H1 (cell line): Measurements from ENCODE around the gene CRYBB2. TPM values are rescaled to one million over a fixed set of nuclear protein-coding genes. Genes with fewer than 3 reads are reported as not detected.

ENCODE experiments used
- CTCF ChIA-PET: fragments of 300-600 bp; sonication (Branson Sonifier 250); formaldehyde crosslinking; loops from one replicate; lab custom pipeline; 2021; ENCODE audit not compliant: partially characterized antibody; lab: Charles Lee
- POLR2A ChIA-PET: fragments of 300-600 bp; sonication (Branson Sonifier 250); formaldehyde crosslinking; loops from one replicate; lab custom pipeline; 2021; ENCODE audit warnings: inconsistent platforms; ENCODE audit not compliant: partially characterized antibody; lab: Charles Lee
- DNase-seq, 2 experiments: peaks; one replicate each; pipeline versions ENCODE4 v3.0.0 to v3.0.0-alpha.2; 2010 to 2022; ENCODE audit warnings: low spot score in 2 of 2, low read depth in 1 of 2, mixed read lengths in 1 of 2
- FAIRE-seq: peaks from 2 replicates; lab custom pipeline; 2011; peaks lifted over from hg19 to GRCh38; lab: Jason Lieb, UNC
- H2AFZ ChIP-seq: 2 replicates; pipeline ENCODE4 v1.8.1; 2012; ENCODE audit warnings: low read length, inconsistent platforms
- H2AK5ac ChIP-seq: 2 replicates; pipeline ENCODE4 v1.6.1; 2013; ENCODE audit warnings: low read depth, low read length
- H2BK120ac ChIP-seq: replicated peaks from 2 replicates; pipeline ENCODE3; 2013; ENCODE audit warnings: low read depth, low read length, inconsistent platforms
- H2BK12ac ChIP-seq: 2 replicates; pipeline ENCODE4 v1.6.1; 2013; ENCODE audit warnings: low read depth, low read length
- H2BK15ac ChIP-seq: 2 replicates; pipeline ENCODE4 v1.6.1; 2013; ENCODE audit warnings: low read length
- H2BK20ac ChIP-seq: 2 replicates; pipeline ENCODE4 v1.6.1; 2013; ENCODE audit warnings: low read length
- H2BK5ac ChIP-seq: 2 replicates; pipeline ENCODE4 v1.6.1; 2013; ENCODE audit warnings: low read depth, low read length
- H3K14ac ChIP-seq: 2 replicates; pipeline ENCODE4 v1.6.1; 2013; ENCODE audit warnings: inconsistent platforms; ENCODE audit not compliant: insufficient read length
- H3K18ac ChIP-seq: 2 replicates; pipeline ENCODE4 v1.6.1; 2013; ENCODE audit warnings: low read length; ENCODE audit errors: extremely low read depth
- H3K23ac ChIP-seq: 2 replicates; pipeline ENCODE4 v1.6.1; 2013; ENCODE audit warnings: inconsistent platforms; ENCODE audit not compliant: insufficient read length
- H3K23me2 ChIP-seq: 2 replicates; pipeline ENCODE4 v1.6.1; 2013; ENCODE audit warnings: low read depth, low read length
- H3K27ac ChIP-seq: 2 replicates; pipeline ENCODE4 v1.6.1; 2011; ENCODE audit warnings: low read depth, low read length, inconsistent platforms
- H3K27me3 ChIP-seq, 4 experiments: replicated peaks in 1 of 4; 1 replicate in 1 of 4; 2 replicates in 3 of 4; pipeline versions ENCODE4 v1.6.1 to v1.8.1; 2011 to 2013; ENCODE audit warnings: low read length in 3 of 4, mild to moderate bottlenecking in 3 of 4, inconsistent platforms in 2 of 4, mixed read lengths in 2 of 4, moderate library complexity in 1 of 4; ENCODE audit not compliant: control insufficient read depth in 3 of 4, insufficient read depth in 3 of 4; ENCODE audit errors: extremely low read depth in 1 of 4
- H3K36me3 ChIP-seq, 4 experiments: 2 replicates each; pipeline versions ENCODE4 v1.6.1 to v1.8.1; 2011 to 2013; ENCODE audit warnings: mild to moderate bottlenecking in 4 of 4, low read length in 3 of 4, moderate library complexity in 2 of 4, control low read depth in 1 of 4, inconsistent platforms in 1 of 4; ENCODE audit not compliant: insufficient read depth in 4 of 4, control insufficient read depth in 2 of 4
- H3K4ac ChIP-seq: replicated peaks from 2 replicates; pipeline ENCODE3; 2013; ENCODE audit warnings: low read length, low read depth, mixed read lengths, inconsistent platforms; ENCODE audit not compliant: insufficient read length
- H3K4me1 ChIP-seq, 4 experiments: replicated peaks in 1 of 4; 1 replicate in 1 of 4; 2 replicates in 3 of 4; pipeline versions ENCODE4 v1.6.1 to v1.8.1; 2011 to 2013; ENCODE audit warnings: low read length in 3 of 4, inconsistent platforms in 2 of 4, mixed read lengths in 1 of 4; ENCODE audit not compliant: insufficient read depth in 4 of 4, control insufficient read depth in 3 of 4
- H3K4me2 ChIP-seq, 2 experiments: 2 replicates each; pipeline versions ENCODE4 v1.6.1 to v1.8.1; 2011 to 2013; ENCODE audit warnings: low read depth in 2 of 2, low read length in 2 of 2, control low read depth in 1 of 2, inconsistent platforms in 1 of 2, mild to moderate bottlenecking in 1 of 2; ENCODE audit not compliant: insufficient read depth in 1 of 2
- H3K4me3 ChIP-seq, 4 experiments: fragments of 200-600, 300-600 bp in 1 of 4; sonication (generic), shearing (Covaris generic), sonication (Bioruptor Twin) in 1 of 4; 2 replicates each; pipeline versions ENCODE4 v1.5.1 to v1.8.1; 2011 to 2016; ENCODE audit warnings: low read length in 4 of 4, low read depth in 3 of 4, control low read depth in 2 of 4, inconsistent platforms in 2 of 4, mild to moderate bottlenecking in 2 of 4, mixed read lengths in 1 of 4, moderate library complexity in 1 of 4; ENCODE audit not compliant: insufficient read depth in 2 of 4; ENCODE audit errors: extremely low read depth in 1 of 4
- H3K56ac ChIP-seq: replicated peaks from 2 replicates; pipeline ENCODE3; 2013; ENCODE audit warnings: low read depth, mild to moderate bottlenecking, mixed read lengths, low read length, inconsistent platforms; ENCODE audit not compliant: insufficient read length
- H3K79me1 ChIP-seq: 2 replicates; pipeline ENCODE4 v1.6.1; 2013; ENCODE audit warnings: low read depth, low read length, control low read depth
- H3K79me2 ChIP-seq, 2 experiments: 2 replicates each; pipeline versions ENCODE4 v1.6.1 to v1.8.1; 2012 to 2013; ENCODE audit warnings: low read length in 2 of 2, mild to moderate bottlenecking in 2 of 2, inconsistent platforms in 1 of 2; ENCODE audit not compliant: insufficient read depth in 2 of 2, control insufficient read depth in 1 of 2
- H3K9ac ChIP-seq, 4 experiments: replicated peaks in 1 of 4; 1 replicate in 1 of 4; 2 replicates in 3 of 4; pipeline versions ENCODE4 v1.6.1 to v1.8.1; 2011 to 2013; ENCODE audit warnings: low read depth in 3 of 4, low read length in 3 of 4, control low read depth in 2 of 4, mild to moderate bottlenecking in 2 of 4, moderate library complexity in 2 of 4, inconsistent platforms in 1 of 4; ENCODE audit errors: extremely low read depth in 1 of 4
- H3K9me3 ChIP-seq, 2 experiments: 2 replicates each; pipeline versions ENCODE4 v1.6.1 to v1.8.1; 2012 to 2013; ENCODE audit warnings: mild to moderate bottlenecking in 2 of 2, moderate library complexity in 2 of 2, control low read depth in 1 of 2, inconsistent platforms in 1 of 2, low read depth in 1 of 2, low read length in 1 of 2, mixed read lengths in 1 of 2; ENCODE audit not compliant: insufficient read depth in 2 of 2
- H4K20me1 ChIP-seq, 2 experiments: replicated peaks in 1 of 2; 2 replicates each; pipeline versions ENCODE3 to v1.8.1; 2011 to 2013; ENCODE audit warnings: inconsistent platforms in 2 of 2, low read length in 2 of 2, mild to moderate bottlenecking in 1 of 2; ENCODE audit not compliant: insufficient read depth in 2 of 2, control insufficient read depth in 1 of 2
- H4K5ac ChIP-seq: 2 replicates; pipeline ENCODE4 v1.6.1; 2013; ENCODE audit warnings: low read length, low read depth, mixed read lengths, inconsistent platforms; ENCODE audit not compliant: insufficient read length
- H4K8ac ChIP-seq: 2 replicates; pipeline ENCODE4 v1.8.0; 2013; ENCODE audit warnings: mild to moderate bottlenecking, moderate library complexity, low read length, inconsistent platforms; ENCODE audit not compliant: insufficient read depth; ENCODE audit errors: extremely low read depth
- H4K91ac ChIP-seq: replicated peaks from 2 replicates; pipeline ENCODE3; 2013; ENCODE audit warnings: low read length, mixed read lengths, inconsistent platforms; ENCODE audit not compliant: insufficient read length
- BACH1 ChIP-seq: IDR thresholded peaks from 2 replicates; pipeline ENCODE4 v1.6.1; 2012; ENCODE audit warnings: low read length, improper control_type of control experiment
- KDM5A ChIP-seq: fragments of 200-600 bp; IDR thresholded peaks from 2 replicates; pipeline ENCODE4 v1.7.1; 2012; ENCODE audit warnings: mild to moderate bottlenecking, low read length, inconsistent platforms, mixed read lengths
- NANOG ChIP-seq: IDR thresholded peaks from 2 replicates; pipeline ENCODE4 v1.6.1; 2011; ENCODE audit warnings: low read length, low read depth, mild to moderate bottlenecking, inconsistent platforms; ENCODE audit not compliant: insufficient read depth, poor library complexity, severe bottlenecking
- RNF2 ChIP-seq: fragments of 200-900, 300-1000 bp; sonication (generic); IDR thresholded peaks from 2 replicates; pipeline ENCODE4 v1.7.1; 2016; ENCODE audit warnings: borderline replicate concordance, low read depth, mild to moderate bottlenecking, antibody characterized with exemption, low read length; ENCODE audit not compliant: poor library complexity, severe bottlenecking; ENCODE audit errors: missing control alignments
- SUZ12 ChIP-seq: fragments of 200-600 bp; sonication (generic); IDR thresholded peaks from 2 replicates; pipeline ENCODE4 v1.6.1; 2012; ENCODE audit warnings: mild to moderate bottlenecking, inconsistent platforms, low read length, moderate library complexity, mixed read lengths
- ZNF274 ChIP-seq: IDR thresholded peaks from 2 replicates; pipeline ENCODE4 v1.7.0; 2012; ENCODE audit warnings: low read length, borderline replicate concordance; ENCODE audit errors: extremely low read depth
- WGBS, 2 experiments: shearing (Covaris generic) in 1 of 2; methylation state at CpG; one replicate each; pipeline versions ENCODE4 v1.1.6 to v1.1.7; 2013 to 2015; ENCODE audit warnings: low lambda C conversion rate in 2 of 2, mixed read lengths in 2 of 2, inconsistent platforms in 1 of 2, low coverage in 1 of 2, missing lambda C conversion rate in 1 of 2; ENCODE audit not compliant: insufficient replicate concordance in 2 of 2, insufficient coverage in 1 of 2, insufficient read length in 1 of 2; ENCODE audit errors: extremely low coverage in 1 of 2, missing lambda C conversion rate in 1 of 2; 5-methylcytosine and 5-hydroxymethylcytosine counted together
- polyA plus RNA-seq, 7 experiments: library from polyadenylated mRNA; depleted of rRNA in 3 of 7; stranded (reverse) in 5 of 7; unstranded in 2 of 7; fragments of >200 nt in 5 of 7; fragments of 200-250 nt in 2 of 7; gene quantifications; 1 replicate in 5 of 7; 2 replicates in 1 of 7; 4 replicates in 1 of 7; pipeline versions ENCODE4 v1.2.1 to v1.2.3, GENCODE V29; 2011 to 2013; ENCODE audit warnings: missing spikeins in 2 of 7, mixed read lengths in 2 of 7
- total RNA-seq: library from RNA; stranded (reverse); fragmentation: NEBNext Ultra II Directional; extraction: Animal tissue kit (Norgen Biotek cat#: 25700); gene quantifications from 2 replicates; pipeline ENCODE4 v1.2.1, GENCODE V29; 2021
- TF ChIP-seq, protein P1 (sequence below): IDR thresholded peaks from 2 replicates; pipeline ENCODE4 v1.6.1; 2012; ENCODE audit warnings: inconsistent platforms
- TF ChIP-seq, protein P2 (sequence below): IDR thresholded peaks from 2 replicates; pipeline ENCODE4 v1.6.1; 2012; ENCODE audit warnings: low read length, inconsistent platforms

CRYBB2 gene
- total and polyA plus RNA-seq, 2 of the 8 experiments (the other 6 are each of a cell fraction or from before 2014, with no cell fraction given) = 0.12 TPM; not detected in 1

DNA sequence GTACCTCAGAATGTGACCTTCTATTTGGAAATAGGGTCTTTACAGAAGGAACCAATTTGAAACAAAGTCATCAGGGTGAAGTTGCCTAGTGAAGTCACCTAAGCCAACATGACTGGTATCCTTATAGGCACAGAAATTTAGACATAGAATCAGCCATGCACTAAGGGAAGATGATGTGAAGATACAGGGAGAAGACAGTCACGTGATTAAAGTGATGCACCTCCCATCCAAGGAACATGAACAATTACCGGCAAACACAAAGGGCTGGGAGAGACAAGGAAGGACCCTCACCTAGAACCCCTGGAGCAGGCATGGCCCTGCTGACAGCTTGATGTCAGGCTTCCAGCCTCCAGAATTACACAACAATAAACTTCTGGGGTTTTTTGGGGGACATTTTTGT, 3.2 kb upstream of the CRYBB2 start:
- no peaks in the 10 kb centered on the region for H3K79me2 ChIP-seq
- H3K27me3 ChIP-seq = peaks cover 0 to 4% (median 0%) of the 10 kb centered on the region in 4 experiments; a peak in 2 of 7 replicates
- 91% methylated on average over 2 of the region's 2 CpGs; no CpG with 5 or more reads in 1 of the 2 experiments for WGBS, 2 experiments
- no peak overlapping the region for H4K91ac ChIP-seq
- no peak overlapping the region for H2BK12ac ChIP-seq
- no peak overlapping the region for H3K4ac ChIP-seq
- no peak overlapping the region for H3K9ac ChIP-seq
- no peak overlapping the region for H2AK5ac ChIP-seq
- H4K5ac ChIP-seq = no peak overlapping the region
- H4K20me1 ChIP-seq = no peaks in the 10 kb centered on the region
- no peak for FAIRE-seq
- no peaks in the 10 kb centered on the region for H3K79me1 ChIP-seq
- no peaks in the 10 kb centered on the region for H3K4me1 ChIP-seq
- H3K56ac ChIP-seq = no peak overlapping the region
- H3K4me2 ChIP-seq = no peak overlapping the region
- H2BK120ac ChIP-seq = no peak overlapping the region
- no peak overlapping the region for H3K23ac ChIP-seq
- no peak overlapping the region for H2BK5ac ChIP-seq
- peaks cover 3 to 5% of the 10 kb centered on the region in 2 experiments; a peak in 1 of 4 replicates for H3K9me3 ChIP-seq
- H3K14ac ChIP-seq = no peak overlapping the region
- H3K18ac ChIP-seq = no peak overlapping the region
- no peak overlapping the region for H2BK15ac ChIP-seq
- no peaks in the 10 kb centered on the region for H3K36me3 ChIP-seq
- no peak overlapping the region for H3K27ac ChIP-seq
- no peak overlapping the region for H2AFZ ChIP-seq
- no peak overlapping the region for H4K8ac ChIP-seq
- ChIA-PET POLR2A (interaction anchor here (1.2 kb wide), 1 partner anchor 35 kb away, joined by 3 read pairs; no protein-coding TSS in a partner anchor), CTCF (interaction anchor here (1.2 to 2.7 kb wide), 2 partner anchors 14 to 134 kb away, joined by 5 to 8 read pairs; no protein-coding TSS in a partner anchor)
- no peak for DNase-seq
- no peak overlapping the region for H2BK20ac ChIP-seq
- no peak overlapping the region for H3K4me3 ChIP-seq
- H3K23me2 ChIP-seq = no peaks in the 10 kb centered on the region
- no peak for TF ChIP-seq NANOG
- TF ChIP-seq, protein P1, sequence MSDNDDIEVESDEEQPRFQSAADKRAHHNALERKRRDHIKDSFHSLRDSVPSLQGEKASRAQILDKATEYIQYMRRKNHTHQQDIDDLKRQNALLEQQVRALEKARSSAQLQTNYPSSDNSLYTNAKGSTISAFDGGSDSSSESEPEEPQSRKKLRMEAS = no peak
- TF ChIP-seq SUZ12 = no peak
- TF ChIP-seq, protein P2, sequence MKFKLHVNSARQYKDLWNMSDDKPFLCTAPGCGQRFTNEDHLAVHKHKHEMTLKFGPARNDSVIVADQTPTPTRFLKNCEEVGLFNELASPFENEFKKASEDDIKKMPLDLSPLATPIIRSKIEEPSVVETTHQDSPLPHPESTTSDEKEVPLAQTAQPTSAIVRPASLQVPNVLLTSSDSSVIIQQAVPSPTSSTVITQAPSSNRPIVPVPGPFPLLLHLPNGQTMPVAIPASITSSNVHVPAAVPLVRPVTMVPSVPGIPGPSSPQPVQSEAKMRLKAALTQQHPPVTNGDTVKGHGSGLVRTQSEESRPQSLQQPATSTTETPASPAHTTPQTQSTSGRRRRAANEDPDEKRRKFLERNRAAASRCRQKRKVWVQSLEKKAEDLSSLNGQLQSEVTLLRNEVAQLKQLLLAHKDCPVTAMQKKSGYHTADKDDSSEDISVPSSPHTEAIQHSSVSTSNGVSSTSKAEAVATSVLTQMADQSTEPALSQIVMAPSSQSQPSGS = no peak
- TF ChIP-seq ZNF274 = no peak
- TF ChIP-seq RNF2 = no peak
- no peak for TF ChIP-seq BACH1
- no peak for TF ChIP-seq KDM5A
